Fibroblast of mammary gland (primary cell): Measurements from ENCODE around the gene CWC15.
A peak's percentile ranks its signal among the peaks of the same experiment; 100 is the strongest.

Experiments
- DNase-seq: peaks from one replicate; pipeline ENCODE4 v3.0.0-alpha.2; 2010; ENCODE audit warnings: low read depth
- H3K4me3 ChIP-seq: 2 replicates; pipeline ENCODE4 v1.5.1; 2011; ENCODE audit warnings: low read depth, mild to moderate bottlenecking, low read length, moderate library complexity; ENCODE audit not compliant: control insufficient read depth
- TF ChIP-seq, protein P1 (sequence below): conservative IDR thresholded peaks from 2 replicates; pipeline ENCODE4 v1.5.1; 2011; ENCODE audit warnings: low read depth, low read length, inconsistent platforms; ENCODE audit not compliant: control insufficient read depth, insufficient read depth

CWC15 gene

DNA sequence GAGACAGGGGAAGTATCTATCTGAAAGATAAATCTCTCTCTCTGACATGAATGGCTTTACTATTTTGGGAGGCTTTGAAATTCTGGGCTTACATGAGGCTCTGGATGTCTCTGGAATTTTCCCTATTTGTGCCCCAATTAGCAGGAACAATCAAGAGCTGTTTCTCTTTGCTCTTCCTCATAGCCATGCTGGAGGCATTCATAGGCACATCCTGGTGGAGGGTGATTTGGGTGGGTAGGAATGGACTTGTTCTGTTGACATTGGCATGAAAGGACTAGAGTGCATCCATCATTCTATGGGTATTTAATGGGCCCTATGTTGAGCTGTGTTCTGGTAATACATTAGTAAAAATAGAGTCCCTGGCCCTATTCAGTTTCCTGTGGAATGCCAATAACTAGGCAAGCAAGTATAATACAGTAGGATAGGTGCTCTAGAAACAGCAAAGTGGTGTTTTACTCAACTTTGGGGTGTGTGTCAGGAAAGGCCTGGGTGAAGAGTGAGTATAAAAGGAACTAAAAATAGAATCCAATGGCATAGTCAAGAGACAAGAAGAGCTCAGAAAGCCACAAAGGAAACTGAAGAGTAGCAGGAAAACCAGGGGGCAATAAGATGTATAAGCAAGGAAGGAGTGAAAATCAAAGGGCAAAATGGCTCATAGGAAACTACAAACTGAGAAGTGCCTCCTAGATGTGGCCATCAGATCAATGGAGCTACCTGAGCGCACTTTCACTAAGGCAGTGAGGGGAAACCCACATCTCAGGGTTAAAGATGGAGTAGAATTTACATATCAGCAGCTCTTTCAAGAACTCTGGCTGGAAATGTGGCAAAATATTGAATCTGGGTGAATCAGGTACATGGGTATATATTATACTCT is 45.0 kb downstream of the CWC15 start:
- DNase-seq = no peak
- TF ChIP-seq, protein P1, sequence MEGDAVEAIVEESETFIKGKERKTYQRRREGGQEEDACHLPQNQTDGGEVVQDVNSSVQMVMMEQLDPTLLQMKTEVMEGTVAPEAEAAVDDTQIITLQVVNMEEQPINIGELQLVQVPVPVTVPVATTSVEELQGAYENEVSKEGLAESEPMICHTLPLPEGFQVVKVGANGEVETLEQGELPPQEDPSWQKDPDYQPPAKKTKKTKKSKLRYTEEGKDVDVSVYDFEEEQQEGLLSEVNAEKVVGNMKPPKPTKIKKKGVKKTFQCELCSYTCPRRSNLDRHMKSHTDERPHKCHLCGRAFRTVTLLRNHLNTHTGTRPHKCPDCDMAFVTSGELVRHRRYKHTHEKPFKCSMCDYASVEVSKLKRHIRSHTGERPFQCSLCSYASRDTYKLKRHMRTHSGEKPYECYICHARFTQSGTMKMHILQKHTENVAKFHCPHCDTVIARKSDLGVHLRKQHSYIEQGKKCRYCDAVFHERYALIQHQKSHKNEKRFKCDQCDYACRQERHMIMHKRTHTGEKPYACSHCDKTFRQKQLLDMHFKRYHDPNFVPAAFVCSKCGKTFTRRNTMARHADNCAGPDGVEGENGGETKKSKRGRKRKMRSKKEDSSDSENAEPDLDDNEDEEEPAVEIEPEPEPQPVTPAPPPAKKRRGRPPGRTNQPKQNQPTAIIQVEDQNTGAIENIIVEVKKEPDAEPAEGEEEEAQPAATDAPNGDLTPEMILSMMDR = no peak
- no peak overlapping the region for H3K4me3 ChIP-seq

DNA sequence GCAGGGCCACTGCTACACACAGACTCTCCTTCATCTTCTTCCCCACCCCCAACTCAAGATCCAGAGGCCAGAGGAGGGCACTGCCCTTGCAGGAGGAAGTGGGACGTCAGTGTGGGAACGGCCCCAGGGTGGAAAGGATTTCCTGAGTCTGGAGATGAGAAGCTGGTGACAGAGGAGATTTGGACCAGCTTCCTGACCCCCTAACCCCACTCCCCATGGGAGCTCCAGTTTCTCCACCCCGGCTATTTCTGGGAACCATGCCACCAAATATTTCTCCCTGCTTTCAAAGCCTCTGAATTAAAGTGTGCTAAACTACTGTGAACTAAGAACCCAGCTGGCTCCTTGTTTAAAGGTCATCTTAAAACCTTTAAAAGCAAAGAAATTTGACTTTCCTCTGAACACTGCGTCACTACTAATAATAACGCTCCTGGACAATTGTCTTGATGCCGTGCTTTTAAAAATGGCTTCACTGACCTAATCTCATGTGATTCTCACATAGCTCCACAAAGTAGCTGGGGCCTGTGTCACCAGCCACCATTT is 46.6 kb downstream of the CWC15 start:
- TF ChIP-seq, protein P1 = no peak
- peak; percentile 97 for DNase-seq
- H3K4me3 ChIP-seq = no peak overlapping the region

DNA sequence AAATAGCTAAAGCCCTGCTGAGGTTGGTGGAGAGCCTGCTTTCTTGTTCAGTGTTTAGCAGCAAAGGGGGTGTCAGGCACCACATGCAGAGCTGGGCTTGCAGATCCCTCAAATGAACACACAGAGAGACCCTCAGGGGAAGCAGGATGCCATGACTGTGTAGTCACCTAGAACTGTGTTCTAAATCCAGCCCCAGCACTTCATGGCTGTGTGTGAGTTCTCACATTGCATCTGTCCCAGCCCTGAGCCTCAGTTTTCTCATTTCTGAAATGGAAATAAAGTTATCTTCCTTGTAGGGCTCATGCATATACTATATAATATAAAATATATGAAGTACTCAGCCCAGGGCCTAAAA is 47.1 kb downstream of the CWC15 start:
- DNase-seq = peak; percentile 39
- no peak overlapping the region for H3K4me3 ChIP-seq
- TF ChIP-seq, protein P1 = no peak

DNA sequence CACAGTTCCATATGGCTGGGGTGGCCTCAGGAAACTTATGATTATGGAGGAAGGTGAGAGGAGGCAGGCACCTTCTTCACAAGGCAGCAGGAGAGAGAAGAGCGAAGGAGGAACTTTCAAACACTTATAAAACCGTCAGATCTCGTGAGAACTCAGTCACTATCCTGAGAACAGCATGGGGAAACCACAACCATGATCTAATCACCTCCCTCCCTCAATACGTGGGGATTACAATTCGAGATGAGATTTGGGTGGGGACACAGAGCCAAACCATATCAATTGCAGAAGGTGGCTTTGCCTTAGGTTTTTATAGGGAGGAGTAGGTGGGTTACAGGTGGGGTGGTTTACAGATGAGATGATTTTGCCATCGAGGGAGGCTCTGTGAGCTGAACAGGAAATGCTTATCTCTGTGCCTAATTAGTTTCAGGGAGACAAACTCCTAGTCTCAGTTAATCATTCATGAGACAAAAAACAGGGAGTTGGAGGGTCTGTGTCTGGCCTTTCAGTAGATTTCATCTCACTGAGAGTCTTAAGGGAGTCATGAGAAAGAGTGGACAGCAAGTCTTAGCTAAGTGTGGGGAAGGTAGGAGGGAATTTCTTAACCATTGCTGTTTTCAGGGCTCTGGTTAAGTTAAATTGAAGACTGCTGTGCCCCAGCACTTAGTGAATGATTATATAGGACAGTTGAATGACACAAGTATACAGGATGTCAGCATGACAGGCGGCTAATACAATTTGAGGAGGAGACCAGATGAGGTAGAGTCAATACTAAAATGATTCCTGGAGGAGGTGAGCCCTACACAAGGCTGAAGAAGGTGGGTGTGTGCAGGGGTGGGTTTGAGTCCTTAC is 47.7 kb downstream of the CWC15 start:
- H3K4me3 ChIP-seq = no peak overlapping the region
- TF ChIP-seq, protein P1 = no peak
- DNase-seq = no peak

DNA sequence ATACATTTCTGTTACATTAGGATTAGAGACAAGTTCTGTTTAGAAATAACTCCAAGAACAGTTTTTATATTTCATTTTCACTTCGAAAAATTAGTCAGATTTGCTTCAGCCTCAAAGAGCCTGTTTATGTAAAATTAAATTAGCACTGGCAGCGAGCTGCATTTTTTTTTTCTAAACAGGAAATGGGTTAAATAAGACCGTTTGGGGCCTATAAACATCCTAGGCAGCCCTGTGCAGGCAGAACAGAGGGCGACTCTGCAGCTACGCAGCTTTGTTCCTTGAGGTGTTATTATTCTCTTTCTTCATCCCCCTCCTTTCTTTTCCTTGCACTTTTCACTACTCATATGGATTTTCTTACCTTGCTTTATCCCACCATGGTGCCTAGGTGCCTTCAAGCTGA is 48.7 kb downstream of the CWC15 start:
- TF ChIP-seq, protein P1 = no peak
- no peak overlapping the region for H3K4me3 ChIP-seq
- DNase-seq = no peak

DNA sequence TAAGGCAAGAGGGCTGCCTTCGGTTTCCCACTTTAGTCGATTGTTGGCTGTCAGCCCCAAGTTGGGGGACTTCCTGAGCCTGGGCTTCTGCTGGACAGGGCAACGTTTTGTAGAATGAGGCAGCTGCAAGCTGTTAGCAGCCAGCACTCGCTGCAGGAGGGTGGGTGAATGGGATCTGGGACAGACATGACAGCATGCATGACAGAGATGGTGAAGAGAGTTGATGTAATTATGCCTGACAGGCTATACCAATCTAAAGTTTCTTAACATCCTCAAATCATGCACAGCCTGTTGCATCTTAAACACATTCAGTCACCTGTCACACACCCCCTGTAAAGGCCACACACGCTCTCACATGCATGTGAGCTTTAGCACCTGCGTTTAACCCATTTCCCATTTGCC is 49.2 kb downstream of the CWC15 start:
- no peak overlapping the region for H3K4me3 ChIP-seq
- TF ChIP-seq, protein P1 = no peak
- no peak for DNase-seq
